Measurements from ENCODE around the gene APMAP. TPM values are rescaled to one million over a fixed set of nuclear protein-coding genes. Genes with fewer than 3 reads are reported as not detected.

Gene APMAP
- total and polyA plus RNA-seq, 10 of the 15 experiments (the other 5 are each of a cell fraction or from before 2014, with no cell fraction given), result 12.1 to 60.2 (median 32.7) TPM

GRCh38 chr20:25006431-25007167, 14.0 kb upstream of the APMAP start:
- no peak overlapping the region for H3K27ac ChIP-seq (ENCODE audit: control insufficient read depth, insufficient read depth)
- intact Hi-C loops (cut with micrococcal nuclease; ENCODE audit: unreplicated experiment), result no loop called here
- no peak overlapping the region for H3K4me2 ChIP-seq (ENCODE audit: control insufficient read depth, insufficient read depth)
- no peaks in the 10 kb centered on the region for H3K4me1 ChIP-seq (ENCODE audit: control insufficient read depth, insufficient read depth, low read length)
- TF ChIP-seq ETV6 (conservative IDR thresholded peaks at IDR 0.05 in 1 of 2, IDR thresholded peaks at IDR 0.05 in 1 of 2; ENCODE audit: borderline replicate concordance in 1 of 2, low read depth in 1 of 2) (no peak), TARDBP (IDR thresholded peaks at IDR 0.05; ENCODE audit: borderline replicate concordance) (no peak), POLR2AphosphoS2 (IDR thresholded peaks at IDR 0.05; ENCODE audit: low read depth, low read length) (no peak), MTA2 (IDR thresholded peaks at IDR 0.05; ENCODE audit: low read depth) (no peak), NRF1 (conservative IDR thresholded peaks at IDR 0.05; ENCODE audit: low read depth, low read length) (no peak), ATF3 (IDR thresholded peaks at IDR 0.05; ENCODE audit: borderline replicate concordance, extremely low read depth, low read depth, low read length) (no peak), MEF2A (IDR thresholded peaks at IDR 0.05; ENCODE audit: insufficient read depth, low read depth, low read length) (no peak), E4F1 (IDR thresholded peaks at IDR 0.05; ENCODE audit: borderline replicate concordance, partially characterized antibody) (no peak), RELA (IDR thresholded peaks at IDR 0.05; ENCODE audit: borderline replicate concordance, partially characterized antibody) (no peak)
- no peak for ATAC-seq
- in situ Hi-C loops (cut with MboI), result no loop called here
- FAIRE-seq, result no peak
- H2AFZ ChIP-seq (ENCODE audit: control insufficient read depth, low read depth, low read length), result no peak overlapping the region
- H3K27me3 ChIP-seq (replicated peaks in 1 of 2; ENCODE audit: control insufficient read depth in 2 of 2, insufficient read depth in 2 of 2, low read length in 1 of 2), result no peaks in the 10 kb centered on the region
- RAD21 ChIA-PET (ENCODE audit: unreplicated experiment), result interaction anchor here (1.4 kb wide), 1 partner anchor 59 kb away, joined by 3 read pairs; no protein-coding TSS in a partner anchor
- no peaks in the 10 kb centered on the region for H3K79me2 ChIP-seq (ENCODE audit: control insufficient read depth, insufficient read depth, low read length)
- 82% methylated on average over 12 of the region's 12 CpGs for WGBS (ENCODE audit: insufficient coverage, insufficient replicate concordance, low lambda C conversion rate, missing lambda C conversion rate)
- POLR2A ChIA-PET, result no interaction called here
- H3K9ac ChIP-seq (ENCODE audit: control insufficient read depth, insufficient read depth, low read length), result no peak overlapping the region
- DNase-seq (ENCODE audit: low read depth, low spot score), result no peak
- BruUV-seq (replicated peaks), result TSS peak; percentile 75
- CTCF ChIA-PET, result interaction anchor here (0.7 to 3.0 kb wide), 3 partner anchors 13 to 172 kb away, joined by 3 to 9 read pairs (median 3); partner anchors contain the start of gene ACSS1
- H3K9me3 ChIP-seq (replicated peaks; ENCODE audit: control insufficient read depth, insufficient read depth, low read length), result no peaks in the 10 kb centered on the region
- SMC1A ChIA-PET (ENCODE audit: uncharacterized antibody, unreplicated experiment), result interaction anchor here (1.1 kb wide), 1 partner anchor 13 kb away, joined by 3 read pairs; no protein-coding TSS in a partner anchor
- H3K36me3 ChIP-seq (ENCODE audit: control insufficient read depth in 2 of 2, insufficient read depth in 2 of 2, low read length in 1 of 2), result peaks cover 6 to 13% of the 10 kb centered on the region in 2 experiments; a peak in 3 of 4 replicates
- H4K20me1 ChIP-seq (ENCODE audit: control insufficient read depth, insufficient read depth), result no peaks in the 10 kb centered on the region
- H3K4me3 ChIP-seq, result no peak overlapping the region
